PC-9 (cell line): ENCODE data around the gene CCNB1IP1. TPM values are rescaled to one million over a fixed set of nuclear protein-coding genes. Genes with fewer than 3 reads are reported as not detected.
A peak's percentile ranks its signal among the peaks of the same experiment; 100 is the strongest.

Source experiments
- BruUV-seq: library from RNA; stranded (reverse); fragments of 400-500 nt; replicated peaks from 2 replicates; lab custom pipeline; 2021; lab: Mats Ljungman, UMichigan
- CTCF ChIA-PET: fragments of 300-600 bp; sonication (Branson Sonifier 250); formaldehyde crosslinking; loops from one replicate; lab custom pipeline; 2022; ENCODE audit warnings: antibody characterized with exemption; lab: Charles Lee
- POLR2A ChIA-PET: fragments of 300-600 bp; sonication (Branson Sonifier 250); formaldehyde crosslinking; loops from one replicate; lab custom pipeline; 2022; ENCODE audit warnings: antibody characterized with exemption; ENCODE audit not compliant: unreplicated experiment; lab: Charles Lee
- DNase-seq, 2 experiments: peaks; one replicate each; pipeline versions ENCODE4 v3.0.0 to v3.0.0-alpha.2; 2015 to 2022; ENCODE audit warnings: mixed read lengths in 1 of 2
- H2AFZ ChIP-seq: fragments of 200-600 bp; sonication (generic); 2 replicates; pipeline ENCODE4 v1.8.1; 2017; ENCODE audit warnings: antibody characterized with exemption
- H3F3A ChIP-seq: fragments of 200-600 bp; sonication (generic); 2 replicates; pipeline ENCODE4 v1.8.1; 2017; ENCODE audit warnings: antibody characterized with exemption, mild to moderate bottlenecking, low read depth; ENCODE audit not compliant: insufficient read depth
- H3K27ac ChIP-seq: fragments of 200-600 bp; sonication (generic); 2 replicates; pipeline ENCODE4 v1.6.1; 2016; ENCODE audit warnings: mixed run types
- H3K27me3 ChIP-seq: fragments of 200-600 bp; sonication (generic); 2 replicates; pipeline ENCODE4 v1.6.1; 2016; ENCODE audit warnings: low read depth, mixed run types; ENCODE audit not compliant: insufficient read depth
- H3K36me3 ChIP-seq: fragments of 200-600 bp; sonication (generic); 2 replicates; pipeline ENCODE4 v1.6.1; 2016; ENCODE audit warnings: low read depth, mixed run types
- H3K4me1 ChIP-seq: fragments of 200-600 bp; sonication (generic); replicated peaks from 2 replicates; pipeline ENCODE4 v1.6.1; 2016; ENCODE audit warnings: mixed run types; ENCODE audit not compliant: insufficient read depth
- H3K4me2 ChIP-seq: fragments of 200-600 bp; sonication (generic); 2 replicates; pipeline ENCODE4 v1.6.1; 2017; ENCODE audit warnings: mixed run types
- H3K4me3 ChIP-seq: fragments of 200-600 bp; sonication (generic); 2 replicates; pipeline ENCODE4 v1.6.1; 2016; ENCODE audit warnings: mixed run types
- H3K79me2 ChIP-seq: fragments of 200-600 bp; sonication (generic); 2 replicates; pipeline ENCODE4 v1.6.1; 2017; ENCODE audit warnings: low read depth, mixed run types
- H3K9me2 ChIP-seq: fragments of 200-600 bp; sonication (generic); 2 replicates; pipeline ENCODE4 v1.8.1; 2017; ENCODE audit warnings: mild to moderate bottlenecking; ENCODE audit not compliant: insufficient read depth
- H3K9me3 ChIP-seq: fragments of 200-600 bp; sonication (generic); 2 replicates; pipeline ENCODE4 v1.8.1; 2016; ENCODE audit warnings: low read depth; ENCODE audit not compliant: insufficient read depth
- H4K20me1 ChIP-seq: fragments of 200-600 bp; sonication (generic); 2 replicates; pipeline ENCODE4 v1.8.1; 2017; ENCODE audit not compliant: insufficient read depth
- CTCF ChIP-seq: fragments of 200-600 bp; sonication (generic); conservative IDR thresholded peaks from 2 replicates; pipeline ENCODE4 v1.6.1; 2017; ENCODE audit warnings: mixed run types, antibody characterized with exemption, mild to moderate bottlenecking, moderate library complexity
- EZH2 ChIP-seq: fragments of 200-600 bp; sonication (generic); IDR thresholded peaks from 2 replicates; pipeline ENCODE4 v1.8.0; 2017; ENCODE audit warnings: antibody characterized with exemption, low read depth
- intact Hi-C: fragments of 100-400 bp; cut with micrococcal nuclease; formaldehyde crosslinking; loops from one replicate; pipeline ENCODE4 v1.10.0; 2022; ENCODE audit not compliant: unreplicated experiment
- total RNA-seq: library from RNA; stranded (reverse); gene quantifications from 2 replicates; pipeline ENCODE4 v1.2.3, GENCODE V29; 2021

CCNB1IP1 gene
- total RNA-seq, 1 experiment from 2014 or later, result 30.8 TPM

DNA sequence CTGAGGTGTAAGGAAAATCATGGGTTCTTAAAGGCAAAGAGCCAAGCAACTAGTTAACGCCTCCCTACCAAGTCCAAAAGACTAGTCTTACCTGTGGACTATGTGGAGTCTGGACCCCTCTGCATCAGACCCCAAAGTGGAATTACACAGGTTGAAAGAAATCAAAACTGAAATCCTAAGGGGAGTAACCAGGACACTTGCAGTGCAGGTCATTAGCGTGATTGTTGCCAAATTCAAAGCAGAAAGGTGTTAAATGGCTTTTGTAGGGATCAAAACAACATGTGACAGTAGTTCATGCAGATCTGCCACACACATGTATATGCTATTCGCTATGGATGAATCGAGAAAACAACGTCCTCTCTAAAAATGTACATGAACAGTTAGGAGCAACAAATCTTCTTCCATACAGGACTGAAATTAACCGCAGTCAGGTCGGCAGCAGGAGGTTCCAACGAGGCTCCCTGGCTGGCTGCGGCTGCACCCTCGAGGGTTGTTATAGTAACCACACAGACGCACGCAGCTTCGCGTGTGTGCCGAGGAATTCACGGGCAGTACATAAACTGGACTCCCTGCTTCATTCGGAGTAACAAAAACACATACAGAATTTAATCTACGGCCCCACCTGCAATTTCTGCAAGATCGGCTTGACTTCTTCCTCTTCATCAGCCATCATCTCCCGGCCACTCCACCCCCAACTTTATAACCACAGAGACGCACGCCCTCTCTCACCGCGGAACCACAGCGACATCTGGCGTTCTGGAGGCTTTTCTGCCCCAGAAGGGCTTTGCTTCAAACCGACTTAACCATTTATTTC is 27.6 kb downstream of the CCNB1IP1 start, which contains the start of gene TTC5:
TSS of gene TTC5 (minus strand) at position 687 of the 814 bp plus-strand sequence. CDS start at position 673, 14 bp downstream.
- Histone ChIP-seq H3K27ac (no peak within 1 kb of the TSS), H3K79me2 (peaks cover 10% of the 10 kb centered on the region), H3K4me3 (peak within 1 kb of the TSS; percentile 88), H3K9me2 (no peaks in the 10 kb centered on the region), H3K27me3 (no peaks in the 10 kb centered on the region), H3K4me2 (peak within 1 kb of the TSS; percentile 87), H3K4me1 (peaks cover 7% of the 10 kb centered on the region), H3F3A (no peaks in the 10 kb centered on the region), H2AFZ (peak within 1 kb of the TSS; percentile 97), H4K20me1 (no peaks in the 10 kb centered on the region), H3K9me3 (no peaks in the 10 kb centered on the region), H3K36me3 (no peaks in the 10 kb centered on the region)
- intact Hi-C loops, result no loop called here
- peak; percentile 81 for TF ChIP-seq CTCF
- no peak for TF ChIP-seq EZH2
- TSS peak; percentile 66 for BruUV-seq
- POLR2A ChIA-PET, result no interaction called here
- CTCF ChIA-PET, result no interaction called here
- peak; percentile 64 to 78 for DNase-seq

DNA sequence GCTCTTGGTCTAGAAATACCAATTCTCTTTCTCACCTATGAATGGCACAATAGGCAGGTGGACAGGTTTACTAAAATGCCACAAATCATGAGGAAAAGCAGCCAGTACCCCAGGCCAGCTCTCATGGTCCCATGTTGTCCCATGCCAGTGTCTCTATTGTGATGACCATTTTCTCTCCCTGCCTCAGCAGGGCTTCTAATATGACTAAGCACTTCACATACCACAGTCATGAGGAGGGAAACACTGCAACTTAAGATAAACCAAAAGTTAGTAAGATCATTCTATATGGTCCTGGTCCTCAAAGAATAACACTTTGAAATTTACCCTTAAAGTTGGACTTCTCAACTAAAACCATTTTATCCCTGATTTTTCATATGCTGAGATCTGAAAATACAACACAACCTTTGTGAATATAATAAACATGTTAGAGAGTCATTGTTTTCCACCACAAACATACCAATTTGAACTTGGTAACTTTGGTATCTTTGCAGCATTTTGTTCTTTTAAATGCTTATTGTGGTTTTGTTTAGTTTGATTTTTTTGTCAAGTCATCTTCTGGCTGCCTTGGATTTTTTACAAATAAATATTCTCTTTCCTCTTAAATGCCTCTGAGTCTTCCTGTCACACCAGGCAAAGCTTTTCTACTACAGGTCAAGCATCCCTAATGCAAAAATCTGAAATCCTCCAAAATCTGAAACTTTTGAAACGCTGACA is 30.9 kb downstream of the CCNB1IP1 start:
- Histone ChIP-seq H3K4me2 (no peak overlapping the region), H3K27ac (no peak overlapping the region), H3K9me2 (no peaks in the 10 kb centered on the region), H3K4me1 (peaks cover 7% of the 10 kb centered on the region), H3K36me3 (no peaks in the 10 kb centered on the region), H2AFZ (no peak overlapping the region), H3K4me3 (no peak overlapping the region), H3F3A (no peaks in the 10 kb centered on the region), H4K20me1 (no peaks in the 10 kb centered on the region), H3K27me3 (no peaks in the 10 kb centered on the region), H3K79me2 (peaks cover 10% of the 10 kb centered on the region), H3K9me3 (no peaks in the 10 kb centered on the region)
- TF ChIP-seq EZH2 (no peak), CTCF (no peak)
- no TSS peak for BruUV-seq
- no peak for DNase-seq
- intact Hi-C loops, result no loop called here
- CTCF ChIA-PET, result no interaction called here
- POLR2A ChIA-PET, result no interaction called here

- TF ChIP-seq EZH2 (no peak), CTCF (no peak)
- DNase-seq, result no peak
- CTCF ChIA-PET, result no interaction called here
- Histone ChIP-seq H4K20me1 (no peaks in the 10 kb centered on the region), H3K27ac (peak overlapping the region; percentile 19; the same call in 1 of the 2 replicates), H3K4me3 (no peak overlapping the region), H2AFZ (no peak overlapping the region), H3K9me3 (no peaks in the 10 kb centered on the region), H3K4me2 (no peak overlapping the region), H3K9me2 (no peaks in the 10 kb centered on the region), H3K36me3 (no peaks in the 10 kb centered on the region), H3K79me2 (no peaks in the 10 kb centered on the region), H3K4me1 (no peaks in the 10 kb centered on the region), H3F3A (no peaks in the 10 kb centered on the region), H3K27me3 (no peaks in the 10 kb centered on the region)
- BruUV-seq, result no TSS peak
- POLR2A ChIA-PET, result no interaction called here
- intact Hi-C loops, result no loop called here
These were observed 38.0 kb downstream of the CCNB1IP1 start for GRCh38 chr14:20295067-20295466.
